Measurements from ENCODE around the gene GRM4.

The GRM4 gene

GRCh38 chr6:33992191-33992590 lies 153.7 kb downstream of the GRM4 start:
- Histone ChIP-seq H3K9ac (ENCODE audit: low read depth, low read length, poor library complexity, severe bottlenecking) (no peak overlapping the region), H3K4me2 (ENCODE audit: low read depth, low read length, poor library complexity, severe bottlenecking) (no peak overlapping the region), H3K4me3 (ENCODE audit: low read length, poor library complexity, severe bottlenecking) (no peak overlapping the region), H4K20me1 (ENCODE audit: insufficient read depth, low read length, poor library complexity, severe bottlenecking) (no peaks in the 10 kb centered on the region), H3K9me3 (ENCODE audit: insufficient read depth, low read depth, low read length) (no peaks in the 10 kb centered on the region), H3K27me3 (ENCODE audit: insufficient read depth, low read length, poor library complexity, severe bottlenecking) (no peaks in the 10 kb centered on the region), H3K36me3 (ENCODE audit: insufficient read depth, low read length) (no peaks in the 10 kb centered on the region), H3F3A (ENCODE audit: low read depth) (no peaks in the 10 kb centered on the region), H3K79me2 (ENCODE audit: insufficient read depth, low read length) (no peaks in the 10 kb centered on the region), H3K4me1 (ENCODE audit: insufficient read depth, low read length, poor library complexity, severe bottlenecking) (peaks cover 9% of the 10 kb centered on the region), H3K9me2 (replicated peaks; ENCODE audit: low read depth, low read length) (no peaks in the 10 kb centered on the region), H2AFZ (ENCODE audit: low read length) (no peak overlapping the region)
- TF ChIP-seq EZH2phosphoT487 (IDR thresholded peaks at IDR 0.05; ENCODE audit: borderline replicate concordance): no peak
- TF ChIP-seq, protein P1, sequence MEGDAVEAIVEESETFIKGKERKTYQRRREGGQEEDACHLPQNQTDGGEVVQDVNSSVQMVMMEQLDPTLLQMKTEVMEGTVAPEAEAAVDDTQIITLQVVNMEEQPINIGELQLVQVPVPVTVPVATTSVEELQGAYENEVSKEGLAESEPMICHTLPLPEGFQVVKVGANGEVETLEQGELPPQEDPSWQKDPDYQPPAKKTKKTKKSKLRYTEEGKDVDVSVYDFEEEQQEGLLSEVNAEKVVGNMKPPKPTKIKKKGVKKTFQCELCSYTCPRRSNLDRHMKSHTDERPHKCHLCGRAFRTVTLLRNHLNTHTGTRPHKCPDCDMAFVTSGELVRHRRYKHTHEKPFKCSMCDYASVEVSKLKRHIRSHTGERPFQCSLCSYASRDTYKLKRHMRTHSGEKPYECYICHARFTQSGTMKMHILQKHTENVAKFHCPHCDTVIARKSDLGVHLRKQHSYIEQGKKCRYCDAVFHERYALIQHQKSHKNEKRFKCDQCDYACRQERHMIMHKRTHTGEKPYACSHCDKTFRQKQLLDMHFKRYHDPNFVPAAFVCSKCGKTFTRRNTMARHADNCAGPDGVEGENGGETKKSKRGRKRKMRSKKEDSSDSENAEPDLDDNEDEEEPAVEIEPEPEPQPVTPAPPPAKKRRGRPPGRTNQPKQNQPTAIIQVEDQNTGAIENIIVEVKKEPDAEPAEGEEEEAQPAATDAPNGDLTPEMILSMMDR (conservative IDR thresholded peaks at IDR 0.05; ENCODE audit: low read length): no peak

DNA sequence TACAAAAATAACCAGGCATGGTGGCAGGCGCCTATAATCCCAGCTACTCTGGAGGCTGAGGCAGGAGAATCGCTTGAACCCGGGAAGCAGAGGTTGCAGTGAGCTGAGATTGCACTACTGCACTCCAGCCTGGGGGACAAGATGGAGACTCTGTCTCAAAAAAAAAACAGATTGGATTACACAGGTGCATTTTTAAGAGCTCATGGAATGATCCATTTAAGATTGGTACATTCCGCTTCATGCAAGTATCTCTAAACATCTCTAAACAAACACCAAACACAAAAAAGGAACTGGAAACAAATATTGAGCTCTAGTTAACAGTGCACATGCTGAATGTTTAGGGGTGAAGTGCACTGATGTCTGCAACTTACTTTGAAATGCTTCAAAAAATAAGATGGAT lies 154.3 kb downstream of the GRM4 start:
- H3K27me3 ChIP-seq (ENCODE audit: insufficient read depth, low read length, poor library complexity, severe bottlenecking): no peaks in the 10 kb centered on the region
- H3K4me2 ChIP-seq (ENCODE audit: low read depth, low read length, poor library complexity, severe bottlenecking): no peak overlapping the region
- no peaks in the 10 kb centered on the region for H3K9me2 ChIP-seq (replicated peaks; ENCODE audit: low read depth, low read length)
- H4K20me1 ChIP-seq (ENCODE audit: insufficient read depth, low read length, poor library complexity, severe bottlenecking): no peaks in the 10 kb centered on the region
- no peak overlapping the region for H3K4me3 ChIP-seq (ENCODE audit: low read length, poor library complexity, severe bottlenecking)
- H3F3A ChIP-seq (ENCODE audit: low read depth): no peaks in the 10 kb centered on the region
- H3K9ac ChIP-seq (ENCODE audit: low read depth, low read length, poor library complexity, severe bottlenecking): no peak overlapping the region
- peaks cover 9% of the 10 kb centered on the region for H3K4me1 ChIP-seq (ENCODE audit: insufficient read depth, low read length, poor library complexity, severe bottlenecking)
- no peaks in the 10 kb centered on the region for H3K79me2 ChIP-seq (ENCODE audit: insufficient read depth, low read length)
- no peaks in the 10 kb centered on the region for H3K9me3 ChIP-seq (ENCODE audit: insufficient read depth, low read depth, low read length)
- H3K36me3 ChIP-seq (ENCODE audit: insufficient read depth, low read length): no peaks in the 10 kb centered on the region
- no peak overlapping the region for H2AFZ ChIP-seq (ENCODE audit: low read length)
- TF ChIP-seq EZH2phosphoT487 (IDR thresholded peaks at IDR 0.05; ENCODE audit: borderline replicate concordance): no peak
- TF ChIP-seq, protein P1 (conservative IDR thresholded peaks at IDR 0.05; ENCODE audit: low read length): no peak

DNA sequence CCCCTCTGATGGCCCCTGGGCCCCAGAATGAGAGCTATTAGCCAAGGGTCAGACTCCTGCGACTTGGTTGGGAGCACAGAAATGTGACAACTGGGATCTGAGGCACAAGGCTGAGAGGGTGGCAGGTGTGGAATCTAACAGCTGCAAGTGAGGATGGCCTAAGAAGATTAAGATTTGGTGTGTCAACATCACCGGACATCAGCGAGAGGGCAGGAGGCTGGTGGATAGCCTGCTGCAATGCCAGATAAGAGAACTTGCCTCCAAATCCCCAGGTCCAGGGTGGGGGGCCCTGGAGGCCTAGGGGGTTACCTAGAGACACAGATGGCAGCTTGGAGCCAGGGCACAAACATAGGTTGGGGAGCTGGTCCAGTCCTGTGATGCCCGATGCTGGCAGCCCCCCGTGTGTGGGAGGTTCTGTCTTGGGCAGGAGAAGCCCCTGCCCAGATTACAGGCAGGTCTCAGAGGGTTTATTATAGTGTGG lies 155.8 kb downstream of the GRM4 start:
- H4K20me1 ChIP-seq (ENCODE audit: insufficient read depth, low read length, poor library complexity, severe bottlenecking): no peaks in the 10 kb centered on the region
- no peaks in the 10 kb centered on the region for H3K36me3 ChIP-seq (ENCODE audit: insufficient read depth, low read length)
- H3F3A ChIP-seq (ENCODE audit: low read depth): no peaks in the 10 kb centered on the region
- no peaks in the 10 kb centered on the region for H3K9me3 ChIP-seq (ENCODE audit: insufficient read depth, low read depth, low read length)
- no peaks in the 10 kb centered on the region for H3K9me2 ChIP-seq (replicated peaks; ENCODE audit: low read depth, low read length)
- H3K27me3 ChIP-seq (ENCODE audit: insufficient read depth, low read length, poor library complexity, severe bottlenecking): no peaks in the 10 kb centered on the region
- no peak overlapping the region for H3K9ac ChIP-seq (ENCODE audit: low read depth, low read length, poor library complexity, severe bottlenecking)
- no peak overlapping the region for H3K4me2 ChIP-seq (ENCODE audit: low read depth, low read length, poor library complexity, severe bottlenecking)
- no peaks in the 10 kb centered on the region for H3K79me2 ChIP-seq (ENCODE audit: insufficient read depth, low read length)
- peaks cover 7% of the 10 kb centered on the region for H3K4me1 ChIP-seq (ENCODE audit: insufficient read depth, low read length, poor library complexity, severe bottlenecking)
- H3K4me3 ChIP-seq (ENCODE audit: low read length, poor library complexity, severe bottlenecking): no peak overlapping the region
- H2AFZ ChIP-seq (ENCODE audit: low read length): no peak overlapping the region
- TF ChIP-seq, protein P1 (conservative IDR thresholded peaks at IDR 0.05; ENCODE audit: low read length): no peak
- TF ChIP-seq EZH2phosphoT487 (IDR thresholded peaks at IDR 0.05; ENCODE audit: borderline replicate concordance): no peak
